Measurements from ENCODE around the gene KIF16B. TPM values are rescaled to one million over a fixed set of nuclear protein-coding genes. Genes with fewer than 3 reads are reported as not detected.

Gene KIF16B
- total and polyA plus RNA-seq, 4 donors: 5.1 to 19.7 (median 8.4) TPM

GRCh38 chr20:16581241-16581640 lies 8.0 kb upstream of the KIF16B start:
- no peak for DNase-seq (ENCODE audit: low spot score)
- 96% methylated on average over 2 of the region's 2 CpGs for WGBS
- Histone ChIP-seq H3K4me1 (ENCODE audit: control insufficient read depth in 4 of 4, insufficient read depth in 4 of 4, low read length in 3 of 4) (no peaks in the 10 kb centered on the region), H3K9me3 (ENCODE audit: control insufficient read depth in 4 of 4, low read length in 3 of 4) (no peaks in the 10 kb centered on the region), H3K27me3 (ENCODE audit: control insufficient read depth in 4 of 4, insufficient read depth in 4 of 4, low read length in 3 of 4) (no peaks in the 10 kb centered on the region), H3K27ac (ENCODE audit: low read depth in 1 of 2, low read length in 2 of 2) (no peak overlapping the region), H3K4me3 (ENCODE audit: low read depth in 1 of 3, low read length in 3 of 3) (no peak overlapping the region), H3K36me3 (ENCODE audit: control insufficient read depth in 4 of 4, insufficient read depth in 3 of 4, low read depth in 1 of 4, low read length in 3 of 4) (no peaks in the 10 kb centered on the region), H3K9ac (ENCODE audit: low read depth in 1 of 2, low read length in 2 of 2) (no peak overlapping the region)
- TF ChIP-seq MAX (IDR thresholded peaks at IDR 0.05) (no peak), SP1 (IDR thresholded peaks at IDR 0.05) (no peak), HNF4G (IDR thresholded peaks at IDR 0.05) (no peak), REST (IDR thresholded peaks at IDR 0.05) (no peak), GABPA (IDR thresholded peaks at IDR 0.05 in 1 of 2, conservative IDR thresholded peaks at IDR 0.05 in 1 of 2) (no peak), HNF4A (conservative IDR thresholded peaks at IDR 0.05) (no peak), ZBTB33 (IDR thresholded peaks at IDR 0.05) (no peak), FOXA1 (IDR thresholded peaks at IDR 0.05) (no peak), TAF1 (conservative IDR thresholded peaks at IDR 0.05) (no peak), JUND (IDR thresholded peaks at IDR 0.05) (no peak), FOXA2 (IDR thresholded peaks at IDR 0.05) (no peak), CTCF (IDR thresholded peaks at IDR 0.05; ENCODE audit: low read depth, low read length, missing input control) (no peak), YY1 (IDR thresholded peaks at IDR 0.05) (no peak), NR2F2 (IDR thresholded peaks at IDR 0.05) (no peak), ATF3 (IDR thresholded peaks at IDR 0.05) (no peak), RAD21 (IDR thresholded peaks at IDR 0.05) (no peak), RXRA (IDR thresholded peaks at IDR 0.05) (no peak), EGR1 (IDR thresholded peaks at IDR 0.05; ENCODE audit: low read depth in 2 of 2) (no peak)

Data from liver (tissue), 9 donors.